ENCODE measurements around the gene COG2. TPM values are rescaled to one million over a fixed set of nuclear protein-coding genes. Genes with fewer than 3 reads are reported as not detected.

The COG2 gene, protein sequence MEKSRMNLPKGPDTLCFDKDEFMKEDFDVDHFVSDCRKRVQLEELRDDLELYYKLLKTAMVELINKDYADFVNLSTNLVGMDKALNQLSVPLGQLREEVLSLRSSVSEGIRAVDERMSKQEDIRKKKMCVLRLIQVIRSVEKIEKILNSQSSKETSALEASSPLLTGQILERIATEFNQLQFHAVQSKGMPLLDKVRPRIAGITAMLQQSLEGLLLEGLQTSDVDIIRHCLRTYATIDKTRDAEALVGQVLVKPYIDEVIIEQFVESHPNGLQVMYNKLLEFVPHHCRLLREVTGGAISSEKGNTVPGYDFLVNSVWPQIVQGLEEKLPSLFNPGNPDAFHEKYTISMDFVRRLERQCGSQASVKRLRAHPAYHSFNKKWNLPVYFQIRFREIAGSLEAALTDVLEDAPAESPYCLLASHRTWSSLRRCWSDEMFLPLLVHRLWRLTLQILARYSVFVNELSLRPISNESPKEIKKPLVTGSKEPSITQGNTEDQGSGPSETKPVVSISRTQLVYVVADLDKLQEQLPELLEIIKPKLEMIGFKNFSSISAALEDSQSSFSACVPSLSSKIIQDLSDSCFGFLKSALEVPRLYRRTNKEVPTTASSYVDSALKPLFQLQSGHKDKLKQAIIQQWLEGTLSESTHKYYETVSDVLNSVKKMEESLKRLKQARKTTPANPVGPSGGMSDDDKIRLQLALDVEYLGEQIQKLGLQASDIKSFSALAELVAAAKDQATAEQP
- total RNA-seq (2022) (46.9 and 47.9 TPM in 2 replicates), Bru-seq, nascent RNA (percentile 91 among the genes with signal in this experiment), BruChase-seq, experiment 1, labeled RNA remaining after a 2-hour chase (percentile 79 among the genes with signal in this experiment), BruChase-seq, experiment 2, labeled RNA remaining after a 6-hour chase (percentile 74 among the genes with signal in this experiment)
- long read RNA-seq, transcript COG2-201 (18 exons, 2,843 nt): minor isoform, 5 of 121 reads
- long read RNA-seq, transcript COG2-202 (18 exons, 2,921 nt): major isoform, 71 of 121 reads
- long read RNA-seq, partial matches to known transcripts: 25 of 121 reads
- long read RNA-seq, other reads (novel, unspliced or antisense): 20 of 121 reads

DNA sequence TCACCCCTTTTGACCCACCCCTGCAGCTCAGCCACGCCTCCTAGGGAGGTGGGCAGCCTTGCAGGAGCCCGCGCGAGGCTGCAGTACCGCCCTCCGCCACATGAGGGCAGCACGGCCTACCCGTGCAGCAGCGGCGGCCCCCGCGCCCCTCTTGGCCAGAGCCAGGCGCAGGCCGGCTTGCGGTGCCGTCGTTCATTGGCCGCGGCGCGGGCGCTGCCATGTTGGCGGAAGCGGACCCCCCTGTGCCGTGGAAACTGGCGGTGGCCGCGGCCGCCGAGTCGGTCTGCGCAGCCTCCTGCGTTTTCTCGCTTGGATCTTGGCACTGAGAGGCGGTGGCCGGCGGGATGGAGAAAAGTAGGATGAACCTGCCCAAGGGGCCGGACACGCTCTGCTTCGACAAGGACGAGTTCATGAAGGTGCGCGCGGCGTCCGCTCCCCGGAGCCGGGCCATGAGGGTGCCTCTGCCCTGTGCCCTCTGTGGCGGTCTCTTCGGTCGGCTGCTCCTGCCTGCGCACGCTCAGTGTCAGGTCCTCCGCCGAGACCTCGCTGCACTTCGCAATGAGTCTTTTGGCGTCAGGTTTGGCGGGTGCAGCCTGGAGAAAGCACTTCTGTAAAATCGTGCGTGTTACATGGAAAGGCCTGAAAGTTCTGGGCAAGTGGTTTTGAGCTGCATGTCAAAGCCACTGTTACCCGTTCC, at the start of gene COG2:
Gene COG2 (plus strand): TSS at position 219 of the 697 bp plus-strand sequence. CDS start 126 bp downstream, at position 345.
- Mint-ChIP-seq H3K27ac (ENCODE audit: unreplicated experiment) (peak within 1 kb of the TSS; percentile 98), H3K4me1 (ENCODE audit: low read depth, unreplicated experiment) (peaks cover 28% of the 10 kb centered on the region), H3K4me3 (ENCODE audit: unreplicated experiment) (peak within 1 kb of the TSS; percentile 99), H3K27me3 (ENCODE audit: insufficient read depth, unreplicated experiment) (no peaks in the 10 kb centered on the region), H3K36me3 (ENCODE audit: insufficient read depth, unreplicated experiment) (peaks cover 4% of the 10 kb centered on the region), H3K9me3 (ENCODE audit: unreplicated experiment) (no peaks in the 10 kb centered on the region)
- peaks cover 10% of the 10 kb centered on the region for H3K4me1 ChIP-seq
- ChIA-PET CTCF (interaction anchor here (0.5 to 3.0 kb wide), 12 partner anchors 24 to 577 kb away, joined by 3 to 25 read pairs (median 3); no protein-coding TSS in a partner anchor), POLR2A (interaction anchor here (0.6 to 1.5 kb wide), 2 partner anchors 226 kb away, joined by 3 to 6 read pairs; partner anchors contain the start of gene C1orf198)
- peak within 1 kb of the TSS; percentile 60 for H3K4me3 ChIP-seq (ENCODE audit: low read depth, low read length)
- BruUV-seq (replicated peaks): TSS peak; percentile 51
- no peaks in the 10 kb centered on the region for H3K27me3 ChIP-seq (replicated peaks; ENCODE audit: control insufficient read depth, insufficient read depth, low read length)
- no peaks in the 10 kb centered on the region for H3K9me3 ChIP-seq
- TF ChIP-seq, protein P1, sequence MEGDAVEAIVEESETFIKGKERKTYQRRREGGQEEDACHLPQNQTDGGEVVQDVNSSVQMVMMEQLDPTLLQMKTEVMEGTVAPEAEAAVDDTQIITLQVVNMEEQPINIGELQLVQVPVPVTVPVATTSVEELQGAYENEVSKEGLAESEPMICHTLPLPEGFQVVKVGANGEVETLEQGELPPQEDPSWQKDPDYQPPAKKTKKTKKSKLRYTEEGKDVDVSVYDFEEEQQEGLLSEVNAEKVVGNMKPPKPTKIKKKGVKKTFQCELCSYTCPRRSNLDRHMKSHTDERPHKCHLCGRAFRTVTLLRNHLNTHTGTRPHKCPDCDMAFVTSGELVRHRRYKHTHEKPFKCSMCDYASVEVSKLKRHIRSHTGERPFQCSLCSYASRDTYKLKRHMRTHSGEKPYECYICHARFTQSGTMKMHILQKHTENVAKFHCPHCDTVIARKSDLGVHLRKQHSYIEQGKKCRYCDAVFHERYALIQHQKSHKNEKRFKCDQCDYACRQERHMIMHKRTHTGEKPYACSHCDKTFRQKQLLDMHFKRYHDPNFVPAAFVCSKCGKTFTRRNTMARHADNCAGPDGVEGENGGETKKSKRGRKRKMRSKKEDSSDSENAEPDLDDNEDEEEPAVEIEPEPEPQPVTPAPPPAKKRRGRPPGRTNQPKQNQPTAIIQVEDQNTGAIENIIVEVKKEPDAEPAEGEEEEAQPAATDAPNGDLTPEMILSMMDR (IDR thresholded peaks at IDR 0.05; ENCODE audit: insufficient read depth in 1 of 2, low read depth in 1 of 2, low read length in 1 of 2, severe bottlenecking in 1 of 2, unreplicated experiment in 1 of 2): peak; percentile 96 to 99
- DNase-seq: peak; percentile 91 to 98
- intact Hi-C loops (cut with micrococcal nuclease; ENCODE audit: unreplicated experiment): loop anchor here (1.0 kb wide), 1 partner anchor 67 kb away; no protein-coding TSS in a partner anchor
- no peaks in the 10 kb centered on the region for H3K36me3 ChIP-seq (ENCODE audit: control insufficient read depth, insufficient read depth, low read length)

DNA sequence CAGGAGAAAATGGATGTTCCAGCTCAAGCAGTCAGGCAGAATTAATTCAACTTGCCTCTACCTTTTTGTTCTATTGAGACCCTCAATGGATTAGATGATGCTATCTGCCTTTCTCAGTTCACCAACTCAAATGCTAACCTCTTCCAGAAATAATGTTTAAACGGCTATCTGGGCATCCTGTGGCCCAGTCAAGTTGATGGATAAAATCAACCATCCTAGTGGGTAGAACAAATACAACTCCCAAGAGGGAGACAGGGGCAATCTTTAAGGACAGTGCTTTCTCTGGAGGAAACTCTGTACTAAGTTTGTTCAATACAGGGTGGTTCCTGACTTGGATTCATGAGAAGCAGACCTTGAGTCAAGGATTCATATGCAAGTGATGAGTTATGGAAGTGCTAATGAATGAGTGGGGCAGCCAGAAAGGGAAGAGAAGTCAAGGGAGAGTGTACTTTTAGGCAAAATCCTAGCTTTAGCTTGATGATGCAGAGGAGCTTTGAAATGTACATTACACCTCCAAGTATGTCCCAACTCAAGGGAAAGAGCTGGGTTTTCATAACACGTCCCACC, 49.4 kb upstream of the COG2 start:
- no peak overlapping the region for H3K27ac Mint-ChIP-seq (ENCODE audit: unreplicated experiment)
- CTCF ChIA-PET: no interaction called here
- H3K4me3 ChIP-seq (ENCODE audit: low read depth, low read length): no peak overlapping the region
- no peak overlapping the region for H3K4me3 Mint-ChIP-seq (ENCODE audit: unreplicated experiment)
- no peaks in the 10 kb centered on the region for H3K36me3 Mint-ChIP-seq (ENCODE audit: insufficient read depth, unreplicated experiment)
- H3K4me1 Mint-ChIP-seq (ENCODE audit: low read depth, unreplicated experiment): no peaks in the 10 kb centered on the region
- intact Hi-C loops (cut with micrococcal nuclease; ENCODE audit: unreplicated experiment): no loop called here
- POLR2A ChIA-PET: no interaction called here
- TF ChIP-seq, protein P1 (IDR thresholded peaks at IDR 0.05; ENCODE audit: insufficient read depth in 1 of 2, low read depth in 1 of 2, low read length in 1 of 2, severe bottlenecking in 1 of 2, unreplicated experiment in 1 of 2): no peak
- peaks cover 13% of the 10 kb centered on the region for H3K27me3 Mint-ChIP-seq (ENCODE audit: insufficient read depth, unreplicated experiment)
- no peaks in the 10 kb centered on the region for H3K9me3 ChIP-seq
- peaks cover 1% of the 10 kb centered on the region; the same call in 1 of the 2 replicates for H3K27me3 ChIP-seq (replicated peaks; ENCODE audit: control insufficient read depth, insufficient read depth, low read length)
- no peak for DNase-seq
- no peaks in the 10 kb centered on the region for H3K9me3 Mint-ChIP-seq (ENCODE audit: unreplicated experiment)
- H3K36me3 ChIP-seq (ENCODE audit: control insufficient read depth, insufficient read depth, low read length): no peaks in the 10 kb centered on the region
- H3K4me1 ChIP-seq: no peaks in the 10 kb centered on the region
- BruUV-seq (replicated peaks): no TSS peak

All from Caco-2 (cell line).